ENCODE results near the gene KDM7A.

KDM7A gene

GRCh38 chr7:140051820-140052219, 125.0 kb downstream of the KDM7A start:
- no peak for DNase-seq

- DNase-seq, result no peak
Measured at GRCh38 chr7:140050100-140050499, 126.7 kb downstream of the KDM7A start.

GRCh38 chr7:140049339-140050024, 127.3 kb downstream of the KDM7A start:
- no peak for DNase-seq

- no peak for DNase-seq
Measured at GRCh38 chr7:140048989-140049338, 127.8 kb downstream of the KDM7A start.

- no peak for DNase-seq
Measured at GRCh38 chr7:140048138-140048537, 128.6 kb downstream of the KDM7A start.

GRCh38 chr7:140047197-140047596, 129.6 kb downstream of the KDM7A start:
- DNase-seq, result no peak

- no peak for DNase-seq
Measured at GRCh38 chr7:140045697-140046096, 131.1 kb downstream of the KDM7A start.

GRCh38 chr7:140044251-140044650, 132.5 kb downstream of the KDM7A start:
- DNase-seq, result no peak

GRCh38 chr7:140042386-140042670, 134.5 kb downstream of the KDM7A start:
- no peak for DNase-seq

- no peak for DNase-seq
Measured at GRCh38 chr7:140041659-140042385, 135.0 kb downstream of the KDM7A start.

GRCh38 chr7:140039896-140040295, 136.9 kb downstream of the KDM7A start:
- DNase-seq, result no peak

- no peak for DNase-seq
Measured at GRCh38 chr7:140039066-140039465, 137.7 kb downstream of the KDM7A start.

- DNase-seq, result peak; percentile 50
Measured at GRCh38 chr7:140036224-140036962, 140.4 kb downstream of the KDM7A start.

GRCh38 chr7:140035400-140036223, 141.2 kb downstream of the KDM7A start:
- no peak for DNase-seq
